GM18498 (cell line): ENCODE results near the gene S100A3.

ENCODE experiments used
- ATAC-seq: cut with Tn5 transposase; IDR thresholded peaks from one replicate; pipeline ENCODE4 v1.9.1; 2021; ENCODE audit warnings: mild to moderate bottlenecking, moderate library complexity; ENCODE audit not compliant: unreplicated experiment

The S100A3 gene

DNA sequence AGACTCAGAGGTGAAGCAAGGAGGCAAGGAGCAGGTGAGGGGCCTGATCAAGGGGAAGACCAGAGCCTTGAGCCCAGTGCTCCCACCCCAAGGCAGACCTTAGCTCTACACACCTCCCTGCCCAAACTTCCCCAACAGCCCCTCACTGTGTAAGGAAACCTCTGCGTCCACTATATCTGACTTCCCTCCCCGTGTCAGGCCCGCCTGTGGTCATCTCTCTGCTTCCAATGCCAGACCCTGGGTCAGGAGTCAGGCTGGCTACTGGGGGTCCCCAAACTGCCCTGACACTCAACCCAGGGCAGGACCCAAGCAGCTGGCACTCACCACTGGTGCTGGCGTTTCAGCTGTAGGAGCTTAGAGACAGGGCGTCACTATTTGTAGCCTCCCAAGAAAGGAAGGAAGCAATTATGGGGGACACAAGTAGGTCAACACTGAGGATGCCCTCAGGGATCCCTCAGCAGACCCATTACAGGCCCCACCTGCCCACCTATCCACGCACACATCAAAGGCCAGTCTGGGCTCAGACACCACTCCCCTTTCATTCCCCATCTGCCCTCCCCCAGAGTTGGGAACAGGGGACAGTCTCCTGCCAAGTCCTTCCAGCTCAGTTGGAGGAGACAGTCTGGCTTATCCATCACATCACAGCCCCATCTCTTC, 811 bp upstream of the S100A3 start:
- ATAC-seq: no peak

DNA sequence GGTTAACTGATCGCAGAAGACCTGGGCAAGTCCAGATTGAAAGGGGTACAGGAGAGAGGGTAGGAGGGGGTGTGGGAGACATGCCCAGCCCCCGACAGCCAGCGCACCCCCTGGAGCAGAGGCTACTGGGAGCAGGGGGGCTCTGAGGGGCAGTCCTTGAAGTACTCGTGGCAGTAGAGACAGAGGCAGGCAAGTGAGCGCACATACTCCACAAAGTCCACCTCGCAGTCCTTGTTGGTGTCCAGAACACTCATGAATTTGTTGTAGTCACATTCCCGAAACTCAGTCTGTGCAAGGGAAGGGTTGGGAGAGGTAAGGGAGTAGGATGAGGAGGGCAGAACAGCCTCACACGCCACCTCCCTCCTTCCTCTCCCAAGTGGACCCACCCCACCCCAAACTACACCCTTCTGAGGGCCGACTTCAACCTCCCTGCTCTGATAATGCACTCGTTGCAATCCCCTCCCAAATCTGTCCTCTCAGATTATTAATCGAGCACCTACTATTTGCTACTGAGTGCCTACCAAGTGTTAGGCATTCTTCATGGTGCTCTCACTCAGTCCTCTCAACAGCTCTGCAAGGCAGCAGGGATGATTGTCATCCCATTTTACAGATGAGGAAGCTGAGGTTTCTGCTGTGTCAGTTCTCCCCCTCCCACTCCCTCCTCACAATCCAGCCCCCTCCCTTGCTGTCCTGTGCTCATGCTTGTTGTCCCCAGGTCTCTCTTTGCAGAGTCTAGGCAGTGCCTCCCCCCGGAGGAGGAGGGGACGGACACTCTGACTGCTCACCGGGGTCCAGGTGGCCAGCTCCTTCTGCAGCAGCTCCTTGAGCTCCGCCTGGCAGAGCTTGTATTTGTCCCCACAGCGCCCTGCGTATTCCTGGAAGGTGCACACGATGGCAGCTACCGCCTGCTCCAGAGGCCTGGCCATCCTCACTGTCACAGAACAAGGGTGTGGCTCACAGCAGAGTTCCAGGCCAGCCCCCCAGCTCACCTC, 1.2 kb downstream of the S100A3 start:
- ATAC-seq: no peak

DNA sequence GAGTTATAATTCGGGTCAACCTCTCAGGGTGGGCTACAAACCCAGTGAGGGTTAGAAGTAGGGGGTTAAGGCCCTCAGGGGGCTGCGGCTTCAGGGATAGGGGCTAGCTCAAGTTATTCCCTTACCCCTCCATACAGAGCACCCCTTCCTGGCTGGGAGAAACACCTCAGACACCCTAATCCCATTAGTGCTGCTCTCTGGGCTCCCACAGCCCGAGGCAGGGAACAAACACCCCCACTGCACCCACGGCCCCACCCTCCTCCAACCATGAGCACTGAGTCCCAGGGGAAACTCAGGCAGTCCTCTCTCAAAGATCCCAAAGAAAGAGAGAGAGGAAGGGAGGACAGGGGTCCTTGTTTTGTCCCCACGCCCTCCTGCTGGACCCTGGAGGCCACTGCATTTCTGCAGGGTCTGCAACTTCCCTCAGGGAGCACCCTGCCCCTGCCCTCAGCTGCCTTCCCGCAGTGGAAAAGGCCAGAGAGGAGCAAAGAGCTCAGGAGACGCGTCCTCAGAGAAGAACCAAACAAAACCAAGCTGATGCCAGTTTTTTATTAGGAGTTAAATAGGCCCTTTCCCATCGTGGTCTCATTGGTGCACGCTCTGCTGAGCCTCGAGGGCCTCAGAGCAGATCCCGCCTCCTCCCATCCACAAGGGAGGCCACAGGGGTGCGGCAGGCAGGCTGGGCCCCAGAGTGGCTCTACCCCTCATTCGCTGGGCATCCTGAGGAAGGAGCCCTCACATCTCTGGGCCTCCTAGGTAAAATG, 2.1 kb downstream of the S100A3 start:
- no peak for ATAC-seq

DNA sequence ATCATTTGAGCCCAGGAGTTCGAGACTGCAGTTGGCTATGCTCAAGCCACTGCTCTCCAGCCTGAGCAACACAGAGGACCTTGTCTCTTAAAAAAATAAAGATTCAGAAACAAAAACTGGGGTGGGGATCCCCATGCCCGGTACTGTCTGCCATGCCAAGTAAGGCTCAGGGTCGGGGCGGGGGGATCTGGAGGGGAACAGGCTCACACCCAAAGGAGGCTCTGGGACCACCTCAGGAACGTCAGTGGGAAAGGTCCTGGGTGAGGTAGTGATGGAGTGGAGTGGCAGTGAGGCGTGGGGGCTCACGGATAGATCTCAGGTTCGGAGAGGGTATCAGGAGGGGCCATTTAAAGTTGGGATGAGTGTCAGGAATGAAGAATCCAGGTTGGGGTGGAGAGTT, 2.7 kb downstream of the S100A3 start:
- ATAC-seq: no peak

DNA sequence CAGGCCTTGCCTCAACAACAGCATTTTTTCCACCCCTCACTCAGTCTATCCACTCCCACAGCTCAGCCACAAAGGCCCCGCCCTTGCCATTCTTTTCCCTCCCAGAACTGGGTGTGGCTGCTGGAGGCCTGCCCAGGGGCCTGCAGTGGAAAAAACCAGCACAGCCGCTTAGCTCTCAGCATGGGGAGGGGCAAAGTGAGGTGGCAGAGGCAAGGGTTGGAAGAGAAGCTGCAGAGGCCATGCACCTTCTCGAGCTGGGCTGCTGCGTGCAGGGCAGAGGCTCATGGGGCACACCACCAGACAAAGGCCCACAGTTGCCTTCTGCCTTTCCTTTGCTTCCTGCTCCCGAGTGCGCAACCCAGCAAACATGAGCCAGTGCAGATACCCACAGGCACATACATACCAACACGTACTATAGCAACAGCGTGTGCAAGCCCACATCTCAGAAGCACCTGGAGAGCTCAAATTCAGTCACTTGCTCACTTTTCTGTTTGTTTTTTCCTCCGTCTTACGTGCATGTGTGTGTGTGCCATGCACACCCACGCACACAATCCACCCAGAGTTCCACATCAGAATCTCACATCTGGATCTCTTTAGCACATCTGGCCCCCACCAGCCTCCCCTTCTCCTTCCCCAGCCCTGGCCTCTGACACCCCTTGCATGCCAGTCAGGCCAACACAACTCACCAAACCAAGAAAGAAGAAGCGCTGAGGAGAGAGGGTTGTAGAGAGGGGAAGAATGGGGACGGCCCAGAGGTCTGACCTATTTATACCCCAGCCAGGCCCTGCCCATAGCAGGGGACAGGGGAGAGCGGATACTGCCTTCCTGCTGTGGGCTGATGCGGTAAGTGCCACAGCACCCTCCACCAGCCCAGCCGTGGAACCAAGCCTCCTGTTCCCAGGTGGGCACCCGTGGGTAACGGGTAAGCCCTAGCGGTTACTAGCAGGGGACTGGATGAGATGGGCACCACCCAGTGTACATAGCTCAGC, 3.7 kb downstream of the S100A3 start, which contains the start of gene S100A4:
TSS of gene S100A4 (minus strand) at position 740 of the 989 bp plus-strand sequence. CDS start 1,012 bp downstream, outside the sequence.
- no peak for ATAC-seq

DNA sequence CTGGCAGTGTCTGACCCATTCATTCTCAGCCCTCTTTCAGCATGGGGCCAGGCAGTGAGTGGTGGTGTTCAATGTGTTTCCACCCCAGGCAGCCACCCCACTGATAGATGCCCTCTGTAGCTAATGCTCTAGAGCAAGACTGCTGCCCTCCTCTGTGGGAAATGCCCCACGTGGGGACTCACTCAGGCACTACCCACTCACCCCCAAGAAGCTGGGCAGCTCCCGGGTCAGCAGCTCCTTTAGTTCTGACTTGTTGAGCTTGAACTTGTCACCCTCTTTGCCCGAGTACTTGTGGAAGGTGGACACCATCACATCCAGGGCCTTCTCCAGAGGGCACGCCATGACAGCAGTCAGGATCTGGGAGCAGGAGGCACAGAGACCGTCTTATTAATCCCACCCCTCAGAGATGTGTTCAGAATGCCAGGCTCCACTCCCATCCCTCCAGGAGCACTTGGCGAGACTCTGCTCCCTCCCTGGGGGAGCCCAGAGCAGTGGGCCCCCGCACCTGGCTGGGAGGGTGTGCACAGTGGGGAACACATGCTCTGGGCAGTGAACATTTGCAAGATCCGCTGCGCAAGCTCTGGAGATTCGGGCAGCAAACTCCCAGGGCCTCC, 4.5 kb downstream of the S100A3 start:
- no peak for ATAC-seq

DNA sequence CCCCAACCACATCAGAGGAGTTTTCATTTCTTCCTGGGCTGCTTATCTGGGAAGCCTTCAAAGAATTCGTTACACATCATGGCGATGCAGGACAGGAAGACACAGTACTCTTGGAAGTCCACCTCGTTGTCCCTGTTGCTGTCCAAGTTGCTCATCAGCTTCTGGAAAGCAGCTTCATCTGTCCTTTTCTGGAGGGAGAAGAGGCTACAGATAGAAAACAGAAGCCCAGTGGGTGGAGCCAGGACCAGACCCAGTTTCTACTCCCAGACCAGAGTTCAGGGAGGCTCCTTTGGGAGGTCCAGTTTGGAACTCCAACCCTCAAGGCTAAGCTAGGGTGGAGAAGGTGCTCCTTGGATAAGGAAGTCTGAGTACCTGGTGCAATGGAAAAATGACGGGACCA, 5.3 kb downstream of the S100A3 start:
- ATAC-seq: no peak

DNA sequence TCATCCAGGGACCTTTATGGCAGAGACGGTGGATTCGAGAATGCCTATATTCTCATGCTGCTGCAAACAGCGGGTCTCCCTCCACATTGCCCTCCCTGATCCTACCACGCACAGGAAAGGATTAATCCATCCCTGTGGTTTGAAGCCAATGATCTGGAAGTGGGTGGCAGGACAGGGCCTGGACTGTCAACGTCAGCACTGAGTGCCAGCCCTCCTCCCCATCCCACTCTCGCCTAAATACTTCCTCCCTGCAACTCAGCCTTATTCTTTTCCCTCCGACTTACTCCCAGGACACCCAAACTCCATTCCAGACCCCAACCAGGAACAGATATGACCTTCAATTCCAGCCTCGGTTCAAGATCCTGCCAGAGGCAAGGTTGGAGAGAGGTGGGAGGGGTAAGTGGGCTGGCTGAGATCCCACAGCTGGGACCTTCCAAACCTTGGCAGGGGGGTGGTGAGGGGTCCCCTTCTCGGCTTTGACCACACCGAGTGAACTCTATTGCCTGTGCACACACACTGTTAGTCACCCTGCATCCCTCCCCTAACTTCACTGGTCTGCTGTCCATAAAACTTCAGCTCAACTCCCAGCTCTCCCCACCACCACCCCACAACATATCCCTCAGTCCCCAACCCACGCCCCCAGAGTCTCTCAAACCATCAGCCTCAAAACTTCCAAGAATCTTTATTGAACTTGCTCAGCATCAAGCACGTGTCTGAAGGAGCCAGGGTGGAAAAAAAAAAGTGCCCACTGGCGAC, 5.9 kb downstream of the S100A3 start:
- no peak for ATAC-seq

DNA sequence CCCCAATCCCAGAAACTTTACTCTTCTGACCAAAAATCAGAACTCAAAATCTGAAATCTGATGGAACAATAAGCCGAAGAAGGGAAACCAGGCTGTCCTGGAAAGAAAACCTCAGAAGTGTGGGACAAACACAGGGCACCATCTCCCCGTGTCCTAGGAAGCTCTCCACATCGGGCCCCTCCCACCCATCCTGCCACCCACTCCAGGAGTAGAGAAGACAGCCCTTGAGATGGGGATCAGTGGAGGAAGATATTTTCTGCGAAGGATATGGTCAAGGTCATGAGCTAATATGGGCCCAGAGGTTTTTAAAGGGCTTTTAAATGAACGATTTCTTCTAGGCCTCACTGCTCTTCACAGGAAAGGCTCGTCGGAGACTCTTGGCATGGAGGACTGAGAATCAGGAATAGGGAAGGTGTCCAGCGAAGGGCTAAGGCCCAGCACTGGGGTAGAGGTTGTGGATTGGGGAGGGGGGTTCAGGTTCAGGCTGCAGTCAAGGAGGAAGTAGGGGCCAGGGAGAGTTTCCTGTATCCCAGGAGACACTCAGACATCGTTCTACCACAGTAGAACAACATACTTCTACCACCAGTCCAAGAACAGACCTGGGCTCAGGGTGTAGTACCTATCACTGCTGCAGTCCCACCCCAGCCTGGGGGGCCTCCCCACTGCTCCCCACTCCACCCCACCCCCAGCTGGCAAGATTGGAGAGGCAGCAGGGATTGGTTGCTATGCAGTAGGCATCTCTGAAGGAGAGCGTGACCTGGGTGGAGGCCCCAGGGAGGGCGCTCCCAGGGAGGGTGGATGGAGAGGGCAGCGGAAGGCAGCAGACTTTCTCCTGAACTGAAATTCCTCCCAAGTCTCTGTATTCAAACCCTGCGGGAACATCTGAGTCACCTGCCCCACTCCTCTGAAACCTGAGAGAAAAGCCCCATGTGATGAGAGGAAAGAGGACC, 7.1 kb downstream of the S100A3 start:
- ATAC-seq: no peak

DNA sequence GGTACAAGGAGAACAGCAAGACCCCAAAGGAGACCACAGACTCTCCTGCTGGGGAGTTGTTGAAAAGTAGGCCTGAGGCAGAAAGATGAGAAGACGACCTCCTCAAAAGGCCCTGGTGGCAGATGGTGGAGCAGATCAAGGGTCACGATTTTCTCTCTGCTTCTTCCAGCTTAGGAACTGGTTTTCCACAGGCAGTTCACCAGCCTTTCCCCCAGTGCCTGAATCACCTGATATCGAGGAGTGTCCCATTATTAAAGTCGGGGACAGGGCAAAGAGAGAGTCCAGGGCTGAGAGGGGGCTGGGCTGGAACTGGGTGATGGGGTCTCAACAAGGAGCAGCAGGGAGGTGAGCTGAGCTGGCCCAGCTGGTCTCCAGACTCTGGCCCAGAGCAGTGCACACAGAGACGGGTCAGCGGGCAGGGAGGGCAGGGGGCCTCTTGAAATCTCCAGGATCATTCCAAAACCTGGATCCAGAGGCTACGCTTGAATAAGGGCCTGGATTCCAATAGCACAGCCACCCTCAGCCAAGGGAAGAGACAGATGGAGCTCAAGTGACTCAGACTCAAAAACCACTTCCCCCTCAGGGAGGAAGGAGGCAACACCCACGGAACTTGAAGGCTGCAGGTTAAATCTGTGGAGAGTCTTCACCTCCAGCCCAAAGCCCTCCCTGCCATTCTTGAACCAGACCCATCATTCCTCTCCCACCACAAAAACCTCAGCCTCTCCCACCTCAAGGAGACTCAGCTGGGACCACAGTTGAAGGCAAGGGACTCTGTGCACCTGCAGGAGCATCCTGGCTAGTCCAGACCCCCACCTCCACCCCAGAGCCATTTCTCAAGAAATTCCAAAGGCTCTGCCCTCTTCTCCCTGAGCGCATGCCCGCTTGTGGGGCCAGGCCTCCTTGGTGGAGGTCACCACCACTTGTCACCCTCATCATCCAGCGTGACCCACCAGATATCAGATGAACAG, 8.4 kb downstream of the S100A3 start, which contains the start of gene S100A5:
TSS of gene S100A5 (minus strand) at position 541 of the 968 bp plus-strand sequence. CDS start 743 bp downstream, outside the sequence.
- no peak for ATAC-seq

DNA sequence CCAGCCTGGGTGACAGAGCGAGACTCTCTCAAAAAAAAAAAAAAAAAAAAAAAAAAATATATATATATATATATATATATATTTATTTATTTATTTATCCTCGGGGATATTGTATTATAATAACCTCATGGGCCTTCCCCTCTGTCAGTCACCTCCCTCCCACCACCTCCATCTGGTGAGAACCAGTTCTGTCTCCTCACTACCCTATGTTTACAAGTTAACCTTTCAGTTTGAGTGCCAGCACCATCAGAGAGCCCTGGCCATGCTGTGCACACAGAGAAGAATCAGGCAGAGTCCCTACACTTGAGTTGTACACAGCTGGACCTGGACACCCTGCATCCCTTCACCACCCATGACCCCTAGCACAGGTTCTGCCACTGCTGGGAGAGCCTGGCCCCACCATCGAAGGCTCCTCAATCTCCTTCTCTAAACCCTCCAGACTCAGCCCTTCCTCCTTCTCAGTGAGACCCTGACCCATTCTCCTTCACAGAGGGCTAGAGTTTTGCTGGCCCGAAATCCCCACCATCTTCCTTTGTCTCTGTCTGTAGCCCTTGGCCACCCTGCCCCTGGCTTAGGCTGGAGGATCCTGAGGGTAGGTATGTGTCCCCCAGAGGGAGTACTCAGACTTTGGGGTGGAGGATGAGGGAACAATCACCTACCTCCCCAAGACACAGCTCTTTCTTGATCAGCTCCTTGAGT, 9.5 kb downstream of the S100A3 start:
- no peak for ATAC-seq

DNA sequence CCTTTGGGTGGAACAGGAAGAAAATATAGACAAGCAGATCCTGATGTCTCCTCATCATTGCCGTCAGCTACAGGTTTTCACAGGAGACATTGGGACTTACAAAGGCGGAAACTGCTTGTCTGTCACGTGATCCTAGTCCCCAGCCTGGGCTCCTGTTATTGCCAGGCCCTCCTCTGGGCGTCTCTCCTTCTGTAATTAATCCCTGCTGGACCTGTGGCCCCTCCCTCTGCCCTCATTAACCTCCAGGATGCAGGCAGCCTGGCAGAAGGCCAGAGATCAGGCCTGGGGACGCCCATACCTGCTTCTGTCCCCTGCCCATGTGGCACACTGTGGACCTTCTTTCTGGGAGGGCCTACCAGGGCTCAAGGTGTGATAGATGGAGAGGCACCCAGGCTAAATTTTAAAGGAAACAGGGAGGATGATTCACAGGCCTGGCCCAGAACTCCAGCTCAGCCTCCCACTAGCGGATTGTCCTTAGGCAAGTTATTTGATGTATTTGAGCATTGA, 10.7 kb downstream of the S100A3 start:
- ATAC-seq: no peak

DNA sequence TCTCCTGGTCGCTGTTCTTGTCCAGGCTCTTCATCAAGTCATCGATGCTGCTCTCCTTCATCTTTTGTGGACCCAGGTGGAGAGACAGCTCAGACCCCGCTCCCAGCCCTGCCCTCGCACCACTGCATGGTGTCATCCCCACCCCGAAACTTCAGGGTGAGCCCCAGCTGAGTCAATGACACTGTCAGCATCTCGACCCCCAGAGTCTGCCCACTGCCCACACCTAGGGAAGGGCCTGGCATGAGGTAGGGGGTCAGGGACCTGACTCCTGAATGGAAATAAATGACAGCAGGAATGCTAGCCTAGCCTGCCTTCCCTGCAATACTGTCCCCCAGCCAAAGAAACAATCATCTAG, 11.7 kb downstream of the S100A3 start:
- ATAC-seq: no peak

DNA sequence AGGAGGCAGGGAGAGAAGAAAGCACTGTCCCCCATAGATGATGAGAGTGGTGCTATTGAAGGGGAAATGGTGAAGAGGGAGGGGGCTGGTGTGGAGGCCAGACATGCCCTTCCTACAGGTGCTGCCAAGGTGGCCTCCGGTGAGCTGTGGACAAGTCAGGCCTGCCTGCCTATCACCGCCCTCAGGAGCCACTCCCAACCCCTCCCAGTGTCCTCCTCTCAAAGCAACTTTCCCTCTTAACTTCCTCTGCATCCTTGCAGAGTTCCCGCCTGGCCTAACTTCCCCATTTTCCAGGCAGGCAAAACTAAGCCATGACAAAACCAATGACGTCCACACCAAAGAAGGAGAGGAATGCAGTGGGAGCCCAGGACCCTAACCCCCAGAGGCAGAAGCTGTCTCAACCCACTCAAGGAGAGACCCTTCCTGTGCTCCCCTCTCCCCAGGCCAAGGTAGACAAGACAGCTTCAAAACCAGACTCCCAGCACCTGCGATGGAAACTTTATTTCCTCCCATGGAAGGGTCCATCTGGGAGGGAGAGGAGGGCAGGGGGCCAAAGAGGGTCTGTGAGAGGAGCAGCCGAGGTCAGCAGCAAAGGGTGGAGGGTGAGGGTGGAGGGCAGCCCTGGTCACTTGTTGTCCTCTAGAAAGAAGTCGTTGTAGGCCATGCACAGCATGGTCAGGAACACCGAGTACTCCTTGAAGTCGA, 12.2 kb downstream of the S100A3 start:
- no peak for ATAC-seq

DNA sequence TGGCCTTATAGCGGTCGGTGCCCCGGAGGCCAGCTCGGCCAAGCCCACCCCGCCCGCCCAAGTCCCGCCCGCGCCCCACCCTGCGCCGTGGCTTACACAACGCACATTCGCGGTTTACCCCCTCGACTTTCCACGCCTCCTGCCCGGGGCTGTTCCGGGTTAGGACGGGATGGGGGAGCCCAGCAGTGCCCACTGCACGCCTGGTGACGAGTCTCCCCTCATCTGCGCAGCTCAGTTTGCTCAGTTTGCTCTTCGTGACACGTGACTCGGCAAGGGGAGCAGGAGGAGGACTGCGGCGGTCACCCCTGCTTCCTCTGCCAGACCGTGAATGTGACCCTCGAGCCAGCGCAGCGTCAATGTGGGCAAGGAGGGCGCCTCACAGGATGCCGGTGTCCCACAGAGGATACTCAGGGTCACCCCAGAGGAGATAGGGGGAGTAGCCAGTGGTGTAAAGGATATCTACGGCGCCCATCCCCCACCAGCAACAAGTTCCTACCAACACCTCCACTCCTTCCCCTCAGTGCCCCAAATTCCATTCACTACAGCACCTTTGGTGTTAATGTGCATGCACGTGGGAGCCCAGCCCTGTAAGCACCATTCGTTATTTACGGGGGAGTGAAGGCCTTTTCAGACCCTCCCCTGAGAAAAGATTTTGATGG, 12.9 kb downstream of the S100A3 start:
- ATAC-seq: no peak
